Esophagus squamous epithelium (tissue), 4 donors: Measurements from ENCODE around the gene MED16.
A peak's percentile ranks its signal among the peaks of the same experiment; 100 is the strongest.

Experiments
- CTCF ChIP-seq, 6 experiments: fragments of 450-650 bp in 4 of 6; fragments of 200-600 bp in 2 of 6; sonication (generic) in 2 of 6; IDR thresholded peaks; one replicate each; pipeline ENCODE4 v1.5.1; 2016 to 2019; ENCODE audit warnings: antibody characterized with exemption in 6 of 6, mild to moderate bottlenecking in 4 of 6, moderate library complexity in 4 of 6
- POLR2A ChIP-seq, 4 donors: fragments of 450-650 bp; IDR thresholded peaks; one replicate each; pipeline ENCODE4 v1.6.1; 2017; ENCODE audit warnings: antibody characterized with exemption in 4 of 4, mild to moderate bottlenecking in 4 of 4, moderate library complexity in 3 of 4

GRCh38 chr19:892894-893689, at the start of gene MED16, which contains the start of gene RNU6-9:
- TF ChIP-seq CTCF (IDR thresholded peaks at IDR 0.05) (peak in 1 of 6 experiments; percentile 20), POLR2A (IDR thresholded peaks at IDR 0.05) (peak in 3 of 4 donors; percentile 44 to 73 (median 61))
